Fibroblast of skin of abdomen (primary cell): Measurements from ENCODE around the gene MRPL33.
"Not testable (repeated sequence)": the region's sequence is repeated elsewhere in the genome, so short reads cannot be mapped to it uniquely, and the experiment has no call there.

Experiments
- DNase-seq: peaks from one replicate; pipeline ENCODE4 v3.0.0-alpha.2; 2013

MRPL33 gene

DNA sequence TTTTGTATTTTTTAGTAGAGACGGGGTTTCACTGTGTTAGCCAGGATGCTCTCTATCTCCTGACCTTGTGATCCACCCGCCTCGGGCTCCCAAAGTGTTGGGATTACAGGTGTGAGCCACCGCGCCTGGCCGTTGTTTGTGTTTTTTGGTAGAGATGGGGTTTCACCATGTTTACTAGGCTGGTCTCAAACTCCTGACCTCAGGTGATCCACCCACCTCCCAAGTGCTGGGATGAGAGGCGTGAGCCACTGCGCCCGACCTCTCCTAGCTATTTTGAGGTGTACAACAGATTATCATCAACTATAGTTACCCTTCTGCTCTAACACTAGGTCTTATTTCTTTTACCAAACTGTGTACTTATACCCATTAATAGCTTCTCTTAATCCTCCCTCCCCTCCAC, 28.9 kb upstream of the MRPL33 start:
- DNase-seq = no peak

- DNase-seq = not testable (repeated sequence)
These were observed 26.0 kb upstream of the MRPL33 start for GRCh38 chr2:27745494-27745893.

- no peak for DNase-seq
These were observed 25.2 kb upstream of the MRPL33 start for GRCh38 chr2:27746325-27746724.

GRCh38 chr2:27747827-27748352, 23.6 kb upstream of the MRPL33 start:
- DNase-seq = no peak

GRCh38 chr2:27748803-27749554, 22.5 kb upstream of the MRPL33 start:
- not testable (repeated sequence) for DNase-seq

DNA sequence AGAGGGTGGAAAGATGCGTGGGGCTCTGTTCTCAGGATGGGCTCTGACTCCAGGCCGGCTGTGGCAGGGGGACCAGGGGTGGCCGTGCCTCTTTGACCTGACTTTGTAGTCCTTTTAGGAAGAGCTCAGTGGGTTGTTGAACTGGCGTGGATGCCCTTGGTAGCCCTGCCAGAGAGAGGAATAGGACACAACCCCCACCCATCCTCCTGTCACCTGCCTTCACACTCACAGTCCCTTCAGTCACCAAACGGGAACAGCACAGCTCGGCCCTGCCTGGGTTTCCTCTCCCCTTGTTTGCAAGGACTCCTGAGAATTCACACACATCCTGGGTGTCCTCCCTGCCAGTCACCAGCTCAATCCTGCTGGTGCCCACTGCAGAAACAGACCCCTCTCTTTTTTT, 20.1 kb upstream of the MRPL33 start:
- no peak for DNase-seq

DNA sequence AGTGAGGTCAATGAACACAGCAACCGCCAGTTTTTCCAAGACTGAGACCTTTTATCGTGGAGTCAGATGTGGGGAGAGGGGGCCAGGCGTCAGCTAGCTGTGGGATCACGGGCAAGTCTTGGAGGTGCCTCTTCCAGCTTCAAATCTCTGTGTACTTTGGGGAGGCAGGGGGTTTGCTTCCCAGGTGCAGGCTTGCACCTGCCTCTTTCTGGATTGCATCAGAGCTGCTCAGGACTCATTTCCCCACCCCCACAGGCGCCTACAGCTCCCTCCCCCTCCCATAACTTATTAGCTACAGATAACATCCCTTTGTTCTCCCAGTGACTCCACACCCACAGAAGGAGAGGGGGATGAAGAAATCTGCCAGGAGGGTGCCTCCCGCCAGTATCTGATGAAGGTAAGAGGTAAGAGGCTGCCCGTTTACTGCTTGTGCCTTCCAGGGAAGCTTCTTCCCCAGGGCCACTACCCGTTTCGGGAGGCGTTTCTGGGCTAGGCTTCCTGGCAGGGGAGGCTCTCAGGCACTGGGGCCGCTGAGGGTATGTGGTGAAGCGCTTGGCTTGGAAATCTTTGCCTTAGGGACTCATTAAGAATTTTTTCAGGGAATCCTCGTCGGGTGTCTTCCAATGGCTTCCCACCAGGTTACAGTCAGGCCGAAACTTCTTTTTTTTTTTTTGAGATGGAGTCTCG, 18.8 kb upstream of the MRPL33 start:
- DNase-seq = no peak

DNA sequence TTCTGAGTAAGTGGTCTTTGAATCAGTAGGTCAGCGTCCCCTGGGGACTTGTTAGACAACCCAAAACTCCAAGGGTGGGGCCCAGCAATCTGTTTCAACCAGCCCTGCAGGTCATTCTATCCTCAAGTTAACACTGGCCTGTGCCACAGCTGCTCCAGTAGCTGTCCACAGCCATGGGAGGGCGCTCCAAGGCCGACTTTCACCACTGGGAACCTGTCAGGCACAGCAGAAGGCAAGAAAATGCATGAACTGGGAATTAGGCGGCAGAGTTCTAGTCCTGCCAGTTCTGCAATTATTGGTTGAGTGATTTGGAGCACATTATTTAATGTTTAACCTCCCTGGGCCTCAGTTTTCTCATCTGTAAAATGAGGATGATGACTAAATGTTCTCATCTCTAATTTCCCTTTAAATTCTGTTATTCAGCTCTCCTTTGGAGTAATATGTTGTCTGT, 17.4 kb upstream of the MRPL33 start:
- DNase-seq = peak; percentile 73

GRCh38 chr2:27754831-27755230, 16.7 kb upstream of the MRPL33 start:
- DNase-seq = no peak

DNA sequence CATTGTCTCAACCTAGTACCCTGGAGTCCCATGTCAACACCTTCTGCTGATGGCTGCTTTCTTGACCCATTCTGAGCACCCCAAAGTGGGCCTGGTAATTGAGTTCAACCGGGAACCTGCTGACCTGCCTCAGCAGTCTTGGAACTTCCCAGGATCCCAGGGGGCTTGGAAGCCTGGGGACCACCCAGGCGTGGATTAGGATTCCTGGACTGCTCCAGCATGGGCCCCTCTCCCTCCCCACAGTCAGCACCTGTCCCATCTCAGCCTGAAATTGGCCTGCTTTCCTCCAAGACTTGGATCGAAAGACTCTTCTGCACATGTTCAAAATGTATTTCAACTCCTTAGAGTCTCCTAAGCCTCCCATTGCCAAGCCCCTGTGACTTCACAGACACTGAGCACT, 15.4 kb upstream of the MRPL33 start:
- DNase-seq = no peak

GRCh38 chr2:27756544-27757498, 14.7 kb upstream of the MRPL33 start:
- DNase-seq = peak; percentile 53

- DNase-seq = peak; percentile 59
These were observed 8.3 kb upstream of the MRPL33 start for GRCh38 chr2:27762951-27763906.

GRCh38 chr2:27763907-27764267, 7.6 kb upstream of the MRPL33 start:
- no peak for DNase-seq

GRCh38 chr2:27764526-27764925, 7.0 kb upstream of the MRPL33 start:
- DNase-seq = not testable (repeated sequence)

GRCh38 chr2:27765621-27766286, 5.8 kb upstream of the MRPL33 start:
- peak; percentile 42 for DNase-seq

- DNase-seq = no peak
These were observed 5.2 kb upstream of the MRPL33 start for GRCh38 chr2:27766287-27766661.

GRCh38 chr2:27771202-27771547, 344 bp upstream of the MRPL33 start:
- DNase-seq = no peak

- DNase-seq = no peak
These were observed 1.3 kb downstream of the MRPL33 start for GRCh38 chr2:27772804-27773203.

- no peak for DNase-seq
These were observed 2.4 kb downstream of the MRPL33 start for GRCh38 chr2:27773959-27774358.

GRCh38 chr2:27776097-27776496, 4.6 kb downstream of the MRPL33 start:
- DNase-seq = peak; percentile 28

DNA sequence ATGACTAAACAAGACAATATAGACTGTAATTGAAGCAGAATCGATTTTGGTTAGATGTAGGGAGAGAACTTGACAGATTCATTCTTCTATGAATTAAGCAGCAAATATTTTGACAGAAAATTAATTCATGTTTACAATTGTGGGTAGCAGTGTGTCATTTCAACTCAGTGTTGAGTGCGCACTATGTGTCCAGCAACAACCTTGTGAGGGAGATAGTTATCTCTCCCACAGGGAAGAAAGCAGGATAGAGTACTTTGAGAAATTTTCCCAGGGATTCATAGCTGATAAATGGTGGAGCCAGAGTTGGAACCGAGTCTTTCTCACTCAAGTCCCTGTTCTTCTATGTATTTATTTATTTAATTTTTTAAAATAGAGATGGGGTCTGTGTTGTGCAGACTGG, 5.2 kb downstream of the MRPL33 start:
- no peak for DNase-seq
